MM.1S (cell line): Measurements from ENCODE around the gene LRPAP1.
"Not testable (repeated sequence)": the region's sequence is repeated elsewhere in the genome, so short reads cannot be mapped to it uniquely, and the experiment has no call there.

Experiments
- DNase-seq: peaks from one replicate; pipeline ENCODE4 v3.0.0-alpha.2; 2015
- H2AFZ ChIP-seq: fragments of 300-600 bp; sonication (generic); 2 replicates; pipeline ENCODE4 v1.6.0; 2016; ENCODE audit warnings: antibody characterized with exemption, low read length
- H3F3A ChIP-seq: fragments of 300-600 bp; sonication (generic); 2 replicates; pipeline ENCODE4 v1.6.1; 2016; ENCODE audit warnings: mild to moderate bottlenecking, antibody characterized with exemption, low read length, moderate library complexity, mixed read lengths; ENCODE audit not compliant: insufficient read depth
- H3K27ac ChIP-seq: fragments of 300-600 bp; sonication (generic); 2 replicates; pipeline ENCODE4 v1.5.1; 2016; ENCODE audit warnings: mild to moderate bottlenecking, low read length
- H3K27me3 ChIP-seq: fragments of 300-600 bp; sonication (generic); replicated peaks from 2 replicates; pipeline ENCODE4 v1.6.0; 2016; ENCODE audit warnings: low read length; ENCODE audit not compliant: insufficient read depth
- H3K36me3 ChIP-seq: fragments of 300-600 bp; sonication (generic); replicated peaks from 2 replicates; pipeline ENCODE4 v1.6.1; 2016; ENCODE audit warnings: mild to moderate bottlenecking, low read length, mixed read lengths; ENCODE audit not compliant: insufficient read depth
- H3K4me1 ChIP-seq: fragments of 300-600 bp; sonication (generic); 2 replicates; pipeline ENCODE4 v1.6.1; 2016; ENCODE audit warnings: low read length, mixed read lengths
- H3K4me2 ChIP-seq: fragments of 300-600 bp; sonication (generic); 2 replicates; pipeline ENCODE4 v1.6.0; 2016; ENCODE audit warnings: low read depth, low read length
- H3K4me3 ChIP-seq: fragments of 300-600 bp; sonication (generic); 2 replicates; pipeline ENCODE4 v1.5.1; 2016; ENCODE audit warnings: low read length, mixed read lengths
- H3K79me2 ChIP-seq: fragments of 300-600 bp; sonication (generic); 2 replicates; pipeline ENCODE4 v1.6.1; 2016; ENCODE audit warnings: mixed run types, low read length, mixed read lengths
- H3K9ac ChIP-seq: fragments of 300-600 bp; sonication (generic); 2 replicates; pipeline ENCODE4 v1.6.1; 2016; ENCODE audit warnings: low read length, mixed read lengths
- H3K9me2 ChIP-seq: fragments of 300-600 bp; sonication (generic); replicated peaks from 2 replicates; pipeline ENCODE4 v1.6.1; 2016; ENCODE audit warnings: mild to moderate bottlenecking, low read length, mixed read lengths; ENCODE audit not compliant: insufficient read depth
- H3K9me3 ChIP-seq: fragments of 300-600 bp; sonication (generic); replicated peaks from 2 replicates; pipeline ENCODE4 v1.6.1; 2016; ENCODE audit warnings: mild to moderate bottlenecking, low read length, mixed read lengths; ENCODE audit not compliant: insufficient read depth
- H4K20me1 ChIP-seq: fragments of 300-600 bp; sonication (generic); 2 replicates; pipeline ENCODE4 v1.6.1; 2016; ENCODE audit warnings: mild to moderate bottlenecking, low read length, moderate library complexity, mixed read lengths; ENCODE audit not compliant: insufficient read depth
- EZH2 ChIP-seq: fragments of 300-600 bp; sonication (generic); optimal IDR thresholded peaks from 2 replicates; pipeline ENCODE3; 2017; ENCODE audit warnings: low read depth, mild to moderate bottlenecking, antibody characterized with exemption, low read length, mixed read lengths
- EZH2phosphoT487 ChIP-seq: fragments of 300-600 bp; sonication (generic); IDR thresholded peaks from 2 replicates; pipeline ENCODE4 v1.6.1; 2018; ENCODE audit warnings: antibody characterized with exemption, low read length
- TF ChIP-seq, protein P1 (sequence below): fragments of 300-600 bp; sonication (generic); IDR thresholded peaks from 2 replicates; pipeline ENCODE4 v1.5.1; 2016; ENCODE audit warnings: antibody characterized with exemption, low read length, mixed read lengths

Gene LRPAP1, protein sequence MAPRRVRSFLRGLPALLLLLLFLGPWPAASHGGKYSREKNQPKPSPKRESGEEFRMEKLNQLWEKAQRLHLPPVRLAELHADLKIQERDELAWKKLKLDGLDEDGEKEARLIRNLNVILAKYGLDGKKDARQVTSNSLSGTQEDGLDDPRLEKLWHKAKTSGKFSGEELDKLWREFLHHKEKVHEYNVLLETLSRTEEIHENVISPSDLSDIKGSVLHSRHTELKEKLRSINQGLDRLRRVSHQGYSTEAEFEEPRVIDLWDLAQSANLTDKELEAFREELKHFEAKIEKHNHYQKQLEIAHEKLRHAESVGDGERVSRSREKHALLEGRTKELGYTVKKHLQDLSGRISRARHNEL

DNA sequence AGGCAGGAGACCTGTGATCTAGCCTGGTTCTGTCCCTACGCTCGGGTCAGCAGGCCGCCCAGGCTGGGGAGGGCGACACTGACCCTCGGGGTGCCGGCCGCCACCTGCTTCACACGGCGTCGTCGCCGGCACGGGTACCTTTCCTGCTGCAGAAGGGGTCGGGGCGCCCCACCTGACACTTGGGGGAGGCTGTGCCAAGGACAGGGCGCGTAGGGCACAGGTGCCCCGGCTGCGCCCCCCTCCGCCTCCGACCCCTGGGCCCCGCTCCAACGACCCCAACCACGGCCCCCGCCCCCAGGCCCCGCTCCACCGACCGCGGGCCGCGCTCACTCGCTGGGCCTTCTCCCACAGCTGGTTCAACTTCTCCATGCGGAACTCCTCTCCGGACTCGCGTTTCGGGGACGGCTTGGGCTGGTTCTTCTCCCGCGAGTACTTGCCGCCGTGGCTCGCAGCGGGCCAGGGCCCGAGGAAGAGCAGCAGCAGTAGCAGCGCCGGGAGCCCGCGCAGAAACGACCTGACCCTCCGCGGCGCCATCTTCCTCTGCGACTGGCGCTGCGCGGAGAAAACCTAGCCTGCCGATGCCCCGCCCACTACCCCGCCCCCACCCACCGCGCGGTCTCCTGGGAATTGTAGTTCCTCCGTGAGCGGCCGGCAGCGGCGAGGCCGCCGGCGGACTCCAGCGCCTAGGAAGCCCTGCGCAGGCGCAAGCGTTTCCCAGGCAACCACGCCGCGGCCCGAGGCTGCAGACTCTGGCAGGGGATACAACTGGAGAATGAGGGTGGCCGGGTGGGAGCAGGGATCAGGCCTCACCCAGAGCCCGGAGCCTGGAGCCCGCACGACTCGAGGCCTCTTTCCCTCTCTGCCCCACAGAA lies at the start of gene LRPAP1:
TSS of gene LRPAP1 (minus strand) at position 544 of the 872 bp plus-strand sequence. CDS start at position 534, 10 bp downstream.
- 0 out of 2 replicates have a peak, but pooled peaks cover 4% of the 10 kb centered on the region for H3K4me1 ChIP-seq
- no peak for TF ChIP-seq EZH2phosphoT487
- no peak for TF ChIP-seq EZH2
- TF ChIP-seq, protein P1, sequence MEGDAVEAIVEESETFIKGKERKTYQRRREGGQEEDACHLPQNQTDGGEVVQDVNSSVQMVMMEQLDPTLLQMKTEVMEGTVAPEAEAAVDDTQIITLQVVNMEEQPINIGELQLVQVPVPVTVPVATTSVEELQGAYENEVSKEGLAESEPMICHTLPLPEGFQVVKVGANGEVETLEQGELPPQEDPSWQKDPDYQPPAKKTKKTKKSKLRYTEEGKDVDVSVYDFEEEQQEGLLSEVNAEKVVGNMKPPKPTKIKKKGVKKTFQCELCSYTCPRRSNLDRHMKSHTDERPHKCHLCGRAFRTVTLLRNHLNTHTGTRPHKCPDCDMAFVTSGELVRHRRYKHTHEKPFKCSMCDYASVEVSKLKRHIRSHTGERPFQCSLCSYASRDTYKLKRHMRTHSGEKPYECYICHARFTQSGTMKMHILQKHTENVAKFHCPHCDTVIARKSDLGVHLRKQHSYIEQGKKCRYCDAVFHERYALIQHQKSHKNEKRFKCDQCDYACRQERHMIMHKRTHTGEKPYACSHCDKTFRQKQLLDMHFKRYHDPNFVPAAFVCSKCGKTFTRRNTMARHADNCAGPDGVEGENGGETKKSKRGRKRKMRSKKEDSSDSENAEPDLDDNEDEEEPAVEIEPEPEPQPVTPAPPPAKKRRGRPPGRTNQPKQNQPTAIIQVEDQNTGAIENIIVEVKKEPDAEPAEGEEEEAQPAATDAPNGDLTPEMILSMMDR, result no peak
- peak within 1 kb of the TSS; percentile 59 for H2AFZ ChIP-seq
- peaks cover 11% of the 10 kb centered on the region for H3K27me3 ChIP-seq
- H3K4me2 ChIP-seq, result peak within 1 kb of the TSS; percentile 98
- peak within 1 kb of the TSS; percentile 85 for H3K4me3 ChIP-seq
- H3K9me2 ChIP-seq, result no peaks in the 10 kb centered on the region
- no peak within 1 kb of the TSS for H3K27ac ChIP-seq
- H3K79me2 ChIP-seq, result peaks cover 49% of the 10 kb centered on the region
- no peaks in the 10 kb centered on the region for H3K9me3 ChIP-seq
- no peaks in the 10 kb centered on the region for H3F3A ChIP-seq
- no peaks in the 10 kb centered on the region for H4K20me1 ChIP-seq
- DNase-seq, result peak; percentile 91
- H3K9ac ChIP-seq, result peak within 1 kb of the TSS; percentile 72
- H3K36me3 ChIP-seq, result no peaks in the 10 kb centered on the region

DNA sequence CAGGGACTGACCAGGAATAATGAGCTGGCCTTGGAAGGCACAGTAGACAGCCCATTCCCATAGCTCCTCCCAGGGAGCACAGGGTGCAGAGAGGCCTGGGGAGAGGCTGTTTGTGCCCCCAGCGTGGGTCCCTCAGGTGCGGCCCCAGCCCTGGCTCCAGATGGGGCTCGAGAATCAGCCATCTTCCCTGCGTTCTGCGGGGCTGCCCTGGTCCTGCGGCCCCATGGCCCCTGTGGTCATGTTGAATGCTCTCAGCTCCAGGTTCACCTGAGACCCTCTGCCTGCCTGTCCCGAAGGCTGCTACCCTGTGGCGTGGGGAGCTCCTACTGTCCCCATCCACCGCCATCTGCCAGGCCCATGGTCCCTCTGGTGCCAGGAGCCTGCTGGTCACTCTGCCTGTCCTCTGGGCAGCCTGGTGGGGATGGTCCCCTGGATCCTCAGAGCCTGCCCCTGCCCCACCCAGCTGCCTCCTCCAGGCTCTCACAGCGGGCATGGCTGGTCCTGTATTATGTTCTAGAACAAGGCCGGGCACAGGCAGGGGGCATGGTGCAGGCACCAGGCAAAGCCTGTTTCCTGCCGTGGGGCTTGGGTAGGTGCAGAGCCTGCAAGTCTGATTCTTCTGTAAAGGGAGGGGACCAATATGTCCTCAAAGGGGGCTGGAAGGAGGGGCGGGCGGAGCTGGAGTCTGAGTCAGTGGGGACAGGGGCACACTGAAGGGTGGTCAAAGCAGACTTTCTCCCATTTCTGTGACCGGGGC lies 49.3 kb upstream of the LRPAP1 start:
- H3K9me2 ChIP-seq, H3K36me3 ChIP-seq, H4K20me1 ChIP-seq, H3F3A ChIP-seq, H3K9ac ChIP-seq, H3K4me1 ChIP-seq, H3K79me2 ChIP-seq, H2AFZ ChIP-seq, H3K4me3 ChIP-seq, H3K27ac ChIP-seq, H3K9me3 ChIP-seq, H3K4me2 ChIP-seq, DNase-seq: not testable (repeated sequence)
- peaks cover 15% of the 10 kb centered on the region; the same call in 1 of the 2 replicates for H3K27me3 ChIP-seq

DNA sequence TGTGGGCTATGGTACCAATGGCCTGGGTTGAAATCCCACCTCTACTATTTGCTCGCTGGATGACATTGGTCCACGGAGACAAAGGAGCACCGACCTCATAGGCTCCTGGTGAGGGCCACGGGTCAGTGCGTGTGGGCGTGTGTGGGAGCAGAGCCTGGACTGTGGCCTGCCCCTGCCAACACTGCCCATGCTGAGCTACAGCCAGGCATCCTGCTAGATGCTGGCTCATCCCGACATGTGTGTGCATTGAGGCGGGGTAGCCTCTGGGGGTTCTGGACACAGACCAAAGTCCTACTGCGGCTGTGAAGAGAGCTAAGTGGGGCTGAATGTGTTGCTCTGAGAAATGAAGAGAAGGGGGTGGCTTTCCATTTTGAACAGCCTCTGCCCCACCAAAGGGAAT lies 48.6 kb upstream of the LRPAP1 start:
- peaks cover 21% of the 10 kb centered on the region; the same call in 1 of the 2 replicates for H3K27me3 ChIP-seq
- not testable (repeated sequence) for H3K4me2 ChIP-seq, H3K4me1 ChIP-seq, H3K4me3 ChIP-seq, H3K79me2 ChIP-seq, H3K9me3 ChIP-seq, H3K9ac ChIP-seq, H3K9me2 ChIP-seq, H4K20me1 ChIP-seq, H2AFZ ChIP-seq, DNase-seq, H3F3A ChIP-seq, H3K27ac ChIP-seq, H3K36me3 ChIP-seq

DNA sequence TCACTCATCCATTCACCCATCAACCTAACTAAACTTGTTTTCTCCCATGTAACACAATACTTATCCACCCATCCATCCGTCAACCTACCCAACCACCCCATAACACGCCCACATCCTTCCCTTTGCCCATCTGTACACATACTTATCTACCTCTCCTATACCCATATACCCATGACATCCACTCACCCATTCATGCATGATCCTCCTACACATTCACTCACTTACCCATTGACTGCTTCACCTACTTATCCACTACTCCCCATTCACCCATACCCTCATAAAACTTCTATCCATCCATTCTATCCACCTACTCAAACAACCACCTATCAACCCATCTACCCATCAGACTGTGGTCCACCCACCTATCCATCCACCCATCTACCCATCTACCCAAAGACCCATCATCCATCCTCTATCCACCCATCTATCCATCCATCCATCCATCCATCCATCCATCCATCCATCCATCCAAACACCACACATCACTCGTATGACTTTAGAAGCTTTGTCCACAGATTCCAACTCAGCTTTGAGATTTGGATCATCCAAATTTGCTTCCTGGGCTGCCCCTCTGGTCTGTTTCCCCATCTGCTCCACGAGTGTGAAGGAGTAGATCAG lies 46.4 kb upstream of the LRPAP1 start:
- peaks cover 37% of the 10 kb centered on the region for H3K27me3 ChIP-seq
- H2AFZ ChIP-seq, H4K20me1 ChIP-seq, H3K4me1 ChIP-seq, H3K4me3 ChIP-seq, H3K36me3 ChIP-seq, H3K4me2 ChIP-seq, H3F3A ChIP-seq, H3K9me3 ChIP-seq, H3K9me2 ChIP-seq, H3K79me2 ChIP-seq, DNase-seq, H3K9ac ChIP-seq, H3K27ac ChIP-seq: not testable (repeated sequence)

DNA sequence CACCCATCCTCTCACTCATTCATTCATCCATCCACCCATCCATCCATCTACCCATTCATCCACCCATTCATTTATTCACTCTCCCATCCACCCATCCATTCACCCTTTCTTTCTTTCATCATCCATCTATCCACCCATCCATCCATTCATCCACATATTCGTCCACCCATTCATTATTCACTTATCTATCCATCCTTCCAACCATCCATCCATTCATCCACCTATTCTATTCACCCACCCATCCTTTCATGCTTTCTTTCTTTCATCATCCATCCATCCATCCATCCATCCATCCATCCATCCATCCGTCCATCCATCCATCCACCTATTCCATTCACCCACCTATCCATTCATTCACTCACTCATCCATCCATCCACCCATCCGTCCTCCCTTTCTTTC lies 45.8 kb upstream of the LRPAP1 start:
- H2AFZ ChIP-seq, H3K36me3 ChIP-seq, H3K4me2 ChIP-seq, DNase-seq, H3K27ac ChIP-seq, H3K79me2 ChIP-seq, H3K9me2 ChIP-seq, H3K9me3 ChIP-seq, H3K4me1 ChIP-seq, H3K9ac ChIP-seq, H3F3A ChIP-seq, H3K4me3 ChIP-seq, H4K20me1 ChIP-seq: not testable (repeated sequence)
- H3K27me3 ChIP-seq, result peaks cover 37% of the 10 kb centered on the region

DNA sequence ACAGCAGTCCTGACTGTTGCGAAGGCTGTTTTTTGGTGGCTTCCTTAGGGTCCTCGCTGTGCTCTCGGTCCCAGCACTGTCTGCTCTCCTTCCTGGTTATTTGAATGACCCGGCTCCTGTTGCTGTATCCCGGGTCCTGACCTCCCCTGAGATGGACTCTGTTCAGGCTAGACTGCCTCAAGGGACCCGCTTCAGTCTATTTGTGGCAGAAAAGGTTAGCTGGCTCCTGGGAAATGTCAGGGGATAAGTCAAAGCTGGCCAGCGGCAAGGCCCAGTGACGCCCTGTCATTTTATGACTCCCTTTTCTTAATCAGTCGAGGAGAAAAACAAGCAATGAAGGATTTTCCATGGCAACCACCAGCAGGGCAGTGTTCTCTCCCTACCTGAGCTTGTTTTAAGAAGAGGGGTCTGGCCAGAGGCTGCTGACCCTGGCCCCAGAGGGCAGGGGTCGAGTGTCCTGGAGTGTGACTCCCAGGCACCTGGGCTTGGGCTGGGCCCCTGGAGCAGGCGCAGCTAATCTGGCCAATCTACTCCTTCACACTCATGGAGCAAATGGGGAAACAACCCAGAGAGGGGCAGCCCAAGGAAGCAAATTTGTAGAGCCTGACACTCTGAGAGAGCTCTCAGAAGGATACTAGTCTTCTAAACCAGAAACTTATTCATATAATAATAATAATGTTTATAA lies 45.1 kb upstream of the LRPAP1 start:
- not testable (repeated sequence) for H3K4me3 ChIP-seq, H3K9ac ChIP-seq, DNase-seq, H3K9me2 ChIP-seq, H3F3A ChIP-seq, H3K36me3 ChIP-seq, H3K79me2 ChIP-seq, H2AFZ ChIP-seq, H3K27ac ChIP-seq, H4K20me1 ChIP-seq, H3K4me2 ChIP-seq, H3K9me3 ChIP-seq, H3K4me1 ChIP-seq
- peaks cover 35% of the 10 kb centered on the region for H3K27me3 ChIP-seq
